Spleen (tissue), 7 donors: ENCODE measurements around the gene FNDC1.

Source experiments
- POLR2A ChIP-seq, 3 donors: fragments of 450-650 bp; IDR thresholded peaks; one replicate each; pipeline ENCODE4 v1.5.1; 2017; ENCODE audit warnings: antibody characterized with exemption in 3 of 3, mild to moderate bottlenecking in 1 of 3
- POLR2AphosphoS5 ChIP-seq, 3 donors: sonication (generic); formaldehyde crosslinking; IDR thresholded peaks; one replicate each; pipeline ENCODE4 v1.5.1; 2017; ENCODE audit warnings: antibody characterized with exemption in 3 of 3
- TF ChIP-seq, protein P1 (sequence below), 11 experiments: fragments of 200-600 bp in 7 of 11; fragments of 450-650 bp in 4 of 11; sonication (generic) in 4 of 11; IDR thresholded peaks in 8 of 11; conservative IDR thresholded peaks in 3 of 11; 1 replicate in 7 of 11; 2 replicates in 4 of 11; pipeline versions ENCODE4 v1.4.0 to v1.8.0; 2016 to 2021; ENCODE audit warnings: antibody characterized with exemption in 11 of 11, inconsistent platforms in 4 of 11, mild to moderate bottlenecking in 1 of 11
- donor health status: DM: no; HTN: no; CAD: no; lungs with moderate emphysema.
- donor health status: DM: no; HTN: no; CAD: no.
- donor health status: DM: no; HTN: no; CAD: no.

DNA sequence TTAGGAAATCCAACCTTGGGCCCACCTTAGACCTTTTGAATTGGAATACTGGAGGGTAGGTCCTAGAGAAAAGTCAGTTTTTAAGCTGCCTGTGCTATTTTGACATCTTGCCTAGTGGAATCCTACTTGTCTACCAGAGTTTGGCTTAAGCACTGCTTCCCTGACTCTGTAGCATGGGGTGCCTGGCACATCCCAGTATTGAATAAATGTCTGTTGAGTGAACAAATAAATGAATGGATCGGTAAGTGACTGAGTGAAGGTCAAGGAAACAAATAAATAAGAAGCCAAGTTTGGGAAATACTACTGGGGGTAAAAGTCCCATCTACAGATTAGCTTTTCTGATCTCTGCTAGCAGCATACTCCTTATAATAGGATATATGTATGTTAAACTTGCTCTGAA lies 140.5 kb downstream of the FNDC1 start:
- TF ChIP-seq, protein P1, sequence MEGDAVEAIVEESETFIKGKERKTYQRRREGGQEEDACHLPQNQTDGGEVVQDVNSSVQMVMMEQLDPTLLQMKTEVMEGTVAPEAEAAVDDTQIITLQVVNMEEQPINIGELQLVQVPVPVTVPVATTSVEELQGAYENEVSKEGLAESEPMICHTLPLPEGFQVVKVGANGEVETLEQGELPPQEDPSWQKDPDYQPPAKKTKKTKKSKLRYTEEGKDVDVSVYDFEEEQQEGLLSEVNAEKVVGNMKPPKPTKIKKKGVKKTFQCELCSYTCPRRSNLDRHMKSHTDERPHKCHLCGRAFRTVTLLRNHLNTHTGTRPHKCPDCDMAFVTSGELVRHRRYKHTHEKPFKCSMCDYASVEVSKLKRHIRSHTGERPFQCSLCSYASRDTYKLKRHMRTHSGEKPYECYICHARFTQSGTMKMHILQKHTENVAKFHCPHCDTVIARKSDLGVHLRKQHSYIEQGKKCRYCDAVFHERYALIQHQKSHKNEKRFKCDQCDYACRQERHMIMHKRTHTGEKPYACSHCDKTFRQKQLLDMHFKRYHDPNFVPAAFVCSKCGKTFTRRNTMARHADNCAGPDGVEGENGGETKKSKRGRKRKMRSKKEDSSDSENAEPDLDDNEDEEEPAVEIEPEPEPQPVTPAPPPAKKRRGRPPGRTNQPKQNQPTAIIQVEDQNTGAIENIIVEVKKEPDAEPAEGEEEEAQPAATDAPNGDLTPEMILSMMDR (IDR thresholded peaks at IDR 0.05 in 8 of 11, conservative IDR thresholded peaks at IDR 0.05 in 3 of 11), result no peak
- TF ChIP-seq POLR2A (IDR thresholded peaks at IDR 0.05), result no peak
- no peak for TF ChIP-seq POLR2AphosphoS5 (IDR thresholded peaks at IDR 0.05)
